Coronary artery (tissue), 2 donors: Measurements from ENCODE around the gene GCK.

ENCODE experiments used
- DNase-seq: peaks from one replicate; pipeline ENCODE4 v3.0.0-alpha.2; 2017; ENCODE audit warnings: low spot score
- H3K27ac ChIP-seq, 2 donors: fragments of 200-600 bp; sonication (generic); one replicate each; pipeline ENCODE4 v1.5.1; 2016 to 2019
- H3K4me3 ChIP-seq: fragments of 200-600 bp; sonication (generic); 2 replicates; pipeline ENCODE4 v1.5.1; 2016; ENCODE audit warnings: mild to moderate bottlenecking, moderate library complexity
- CTCF ChIP-seq: fragments of 200-600 bp; sonication (generic); IDR thresholded peaks from one replicate; pipeline ENCODE4 v1.5.1; 2019; ENCODE audit warnings: antibody characterized with exemption

Gene GCK

GRCh38 chr7:44218418-44219201 is 29.4 kb upstream of the GCK start:
- H3K4me3 ChIP-seq, result no peak overlapping the region
- DNase-seq, result no peak
- no peak overlapping the region for H3K27ac ChIP-seq
- TF ChIP-seq CTCF, result no peak

DNA sequence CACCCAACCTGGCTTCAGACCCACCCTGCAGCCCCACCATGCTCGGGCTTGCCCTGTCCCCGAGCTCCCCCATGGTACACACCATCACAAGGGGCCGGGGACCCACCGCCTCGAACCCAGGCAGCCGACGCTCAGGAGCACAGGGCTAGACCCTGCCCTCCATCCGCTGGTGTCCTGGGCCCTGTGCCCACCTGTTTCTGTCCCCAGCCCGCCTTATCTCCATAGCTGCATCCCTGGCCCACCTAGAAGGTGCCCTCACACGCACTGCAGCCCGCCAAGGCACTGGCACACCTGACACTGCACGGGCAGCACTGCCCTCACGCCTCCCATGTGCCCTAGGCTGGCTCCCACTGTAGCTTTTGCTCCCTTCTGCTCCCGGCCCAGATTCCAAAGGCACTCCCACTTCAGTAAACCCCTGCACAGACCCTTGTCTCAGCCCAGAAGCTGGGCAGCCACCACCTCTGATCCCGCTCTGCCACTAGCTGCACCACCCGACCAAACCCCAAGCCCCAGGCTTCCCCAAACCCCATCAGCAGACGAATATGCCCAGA is 28.7 kb upstream of the GCK start:
- no peak for DNase-seq

GRCh38 chr7:44217223-44217714 is 28.0 kb upstream of the GCK start:
- Histone ChIP-seq H3K27ac (no peak overlapping the region), H3K4me3 (no peak overlapping the region)
- no peak for TF ChIP-seq CTCF
- no peak for DNase-seq

More for the DNA sequence above, 28.7 kb upstream of the GCK start:
- Histone ChIP-seq H3K27ac (no peak overlapping the region), H3K4me3 (no peak overlapping the region)
- TF ChIP-seq CTCF, result no peak

DNA sequence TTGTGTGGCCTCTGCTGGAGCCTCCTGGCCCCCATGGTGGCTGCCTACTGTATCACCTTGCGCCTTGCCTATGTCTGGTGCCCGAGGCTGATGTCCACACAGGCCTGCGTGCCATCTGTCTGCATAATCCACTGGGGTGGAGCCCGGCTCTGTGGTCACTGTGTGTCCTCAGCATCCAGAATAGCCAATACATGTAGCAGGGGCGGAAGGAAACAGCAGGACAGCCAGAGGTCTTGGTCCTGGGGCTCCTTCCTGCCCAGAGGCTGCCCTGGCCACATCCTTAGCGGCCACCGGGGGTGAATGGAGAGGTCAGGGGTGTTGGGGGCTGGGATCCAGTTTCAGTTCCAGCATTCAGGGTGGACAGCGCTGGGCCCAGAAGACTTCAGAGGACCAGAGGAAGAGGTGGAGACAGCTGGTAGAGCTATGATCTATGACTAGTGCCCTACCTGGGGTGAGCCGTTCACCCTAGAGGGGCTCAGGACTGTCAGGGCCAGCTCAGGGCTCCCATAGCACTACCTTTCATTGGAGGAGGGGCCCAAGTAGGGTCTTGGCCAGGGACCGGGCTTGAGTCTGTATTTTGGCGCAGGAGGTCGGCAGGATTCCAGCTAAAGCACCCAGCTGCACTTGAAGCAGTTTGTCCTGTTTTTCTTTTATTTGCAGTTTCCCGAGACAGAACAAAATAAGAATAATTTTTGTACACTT is 27.4 kb upstream of the GCK start:
- DNase-seq, result no peak
- Histone ChIP-seq H3K4me3 (no peak overlapping the region), H3K27ac (no peak overlapping the region)
- TF ChIP-seq CTCF, result no peak

- H3K27ac ChIP-seq, result no peak overlapping the region
- DNase-seq, result no peak
- no peak for TF ChIP-seq CTCF
- H3K4me3 ChIP-seq, result no peak overlapping the region
Observed at GRCh38 chr7:44216019-44216418, 26.8 kb upstream of the GCK start.

GRCh38 chr7:44215531-44215930 is 26.3 kb upstream of the GCK start:
- no peak for TF ChIP-seq CTCF
- Histone ChIP-seq H3K4me3 (no peak overlapping the region), H3K27ac (no peak overlapping the region)
- no peak for DNase-seq
